HUES48 (cell line): ENCODE data around the gene NGEF.
A peak's percentile ranks its signal among the peaks of the same experiment; 100 is the strongest.
"Not testable (repeated sequence)": the region's sequence is repeated elsewhere in the genome, so short reads cannot be mapped to it uniquely, and the experiment has no call there.

Experiments
- H3K27ac ChIP-seq: one replicate; pipeline ENCODE4 v1.7.0; 2013; ENCODE audit warnings: low read depth, low read length, inconsistent platforms
- H3K27me3 ChIP-seq: 2 replicates; pipeline ENCODE4 v1.6.1; 2013; ENCODE audit warnings: mild to moderate bottlenecking, low read length; ENCODE audit not compliant: control insufficient read depth, insufficient read depth
- H3K36me3 ChIP-seq: 2 replicates; pipeline ENCODE4 v1.6.1; 2013; ENCODE audit warnings: low read length; ENCODE audit not compliant: control insufficient read depth, insufficient read depth
- H3K4me1 ChIP-seq: 2 replicates; pipeline ENCODE4 v1.6.1; 2013; ENCODE audit warnings: mild to moderate bottlenecking, low read length; ENCODE audit not compliant: control insufficient read depth, insufficient read depth
- H3K4me3 ChIP-seq: 2 replicates; pipeline ENCODE4 v1.5.1; 2013; ENCODE audit warnings: mild to moderate bottlenecking, low read depth, low read length
- H3K9ac ChIP-seq: 2 replicates; pipeline ENCODE4 v1.6.1; 2013; ENCODE audit warnings: mild to moderate bottlenecking, low read depth, low read length, moderate library complexity
- H3K9me3 ChIP-seq: 2 replicates; pipeline ENCODE4 v1.6.1; 2013; ENCODE audit warnings: low read length; ENCODE audit not compliant: control insufficient read depth, insufficient read depth

Gene NGEF

DNA sequence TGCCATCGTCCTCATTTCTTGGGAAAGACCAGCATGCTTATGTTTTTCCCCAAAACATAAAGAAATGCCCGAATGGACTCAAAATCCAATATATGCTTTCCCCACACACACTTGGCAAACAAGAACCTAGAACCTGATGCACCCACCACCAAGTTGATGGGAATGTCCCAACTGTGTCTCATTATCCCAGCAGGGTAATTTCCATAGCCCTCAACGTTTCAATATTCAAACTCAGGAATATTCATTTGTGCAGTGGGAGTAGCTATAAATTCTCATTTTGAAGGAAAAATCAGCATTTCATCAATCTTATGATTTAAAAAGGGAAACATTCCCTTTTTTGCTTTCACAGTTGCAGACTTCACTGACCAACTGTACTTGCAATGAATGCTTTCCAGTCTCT, 92.3 kb downstream of the NGEF start:
- no peaks in the 10 kb centered on the region for H3K36me3 ChIP-seq
- peaks cover 10% of the 10 kb centered on the region; the same call in 1 of the 2 replicates for H3K4me1 ChIP-seq
- peaks cover 16% of the 10 kb centered on the region for H3K27me3 ChIP-seq
- H3K9ac ChIP-seq, result no peak overlapping the region
- H3K4me3 ChIP-seq, result no peak overlapping the region
- H3K27ac ChIP-seq, result no peak overlapping the region
- no peaks in the 10 kb centered on the region for H3K9me3 ChIP-seq

DNA sequence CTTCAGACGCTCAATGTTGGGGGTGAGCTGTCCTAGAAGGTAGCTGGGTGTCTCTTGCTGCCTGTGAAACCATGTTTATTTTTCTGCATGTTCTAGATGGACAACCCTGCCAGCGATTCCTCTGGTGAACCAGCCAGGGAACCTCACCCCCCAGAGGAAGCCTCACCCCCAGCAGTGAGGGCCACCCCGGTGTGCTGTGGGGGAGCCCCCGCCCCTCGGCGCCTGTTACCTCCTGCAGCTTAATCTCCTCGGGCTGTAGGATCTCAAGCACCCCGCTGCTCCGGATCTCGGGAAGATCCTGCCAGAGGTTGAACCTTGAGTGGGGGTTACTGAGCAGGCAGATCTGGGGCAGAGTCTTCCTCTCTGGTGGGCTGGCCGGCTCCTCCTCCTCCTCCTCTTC, 93.0 kb downstream of the NGEF start:
- H3K9ac ChIP-seq, result no peak overlapping the region
- no peak overlapping the region for H3K27ac ChIP-seq
- no peaks in the 10 kb centered on the region for H3K36me3 ChIP-seq
- peaks cover 9% of the 10 kb centered on the region for H3K27me3 ChIP-seq
- H3K4me3 ChIP-seq, result no peak overlapping the region
- peaks cover 4% of the 10 kb centered on the region; the same call in 1 of the 2 replicates for H3K4me1 ChIP-seq
- no peaks in the 10 kb centered on the region for H3K9me3 ChIP-seq

DNA sequence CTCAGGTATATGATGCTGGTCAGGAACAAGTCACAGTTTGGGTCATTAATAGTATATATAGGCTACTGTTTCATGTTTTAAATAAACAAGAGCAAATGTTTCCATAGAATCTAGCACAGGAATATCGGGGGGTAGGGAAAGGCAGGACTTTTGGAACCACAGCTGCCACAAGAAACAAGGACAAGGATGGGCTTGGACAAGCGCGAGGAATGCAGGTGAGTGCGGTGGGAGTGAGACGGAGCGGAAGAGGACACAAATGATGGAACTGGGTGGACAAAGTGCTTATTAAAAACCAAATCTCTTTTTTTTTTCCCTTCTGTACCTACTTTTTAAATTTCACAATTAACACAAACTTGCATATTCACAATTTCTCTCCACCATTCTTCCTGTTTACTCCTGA, 93.9 kb downstream of the NGEF start:
- no peak overlapping the region for H3K9ac ChIP-seq
- no peaks in the 10 kb centered on the region; the same call in 1 of the 2 replicates for H3K27me3 ChIP-seq
- no peak overlapping the region for H3K27ac ChIP-seq
- no peaks in the 10 kb centered on the region for H3K36me3 ChIP-seq
- H3K4me3 ChIP-seq, result no peak overlapping the region
- peaks cover 4% of the 10 kb centered on the region; the same call in 1 of the 2 replicates for H3K4me1 ChIP-seq
- H3K9me3 ChIP-seq, result no peaks in the 10 kb centered on the region

DNA sequence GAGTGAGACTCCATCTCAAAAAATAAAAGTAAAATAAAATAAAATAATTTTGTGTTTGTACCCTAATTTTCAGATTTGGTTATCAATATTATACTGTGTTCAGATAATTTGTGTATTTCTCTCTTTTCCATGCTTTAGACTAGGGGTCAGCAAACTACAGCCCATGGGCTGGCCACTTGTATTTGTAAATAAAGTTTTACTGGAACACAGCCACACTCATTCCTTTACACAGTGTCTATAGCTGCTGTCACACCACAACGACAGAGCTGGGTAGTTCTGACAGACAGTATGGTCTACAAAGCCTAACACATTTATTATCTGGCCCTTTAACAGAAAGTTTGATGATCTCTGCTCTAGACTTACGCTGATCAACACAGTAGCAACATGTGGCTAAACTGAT, 99.2 kb downstream of the NGEF start:
- Histone ChIP-seq H3K4me1 (no peaks in the 10 kb centered on the region), H3K9me3 (peaks cover 7% of the 10 kb centered on the region; the same call in 1 of the 2 replicates), H3K36me3 (no peaks in the 10 kb centered on the region), H3K27me3 (no peaks in the 10 kb centered on the region), H3K9ac (no peak overlapping the region), H3K4me3 (no peak overlapping the region), H3K27ac (no peak overlapping the region)

DNA sequence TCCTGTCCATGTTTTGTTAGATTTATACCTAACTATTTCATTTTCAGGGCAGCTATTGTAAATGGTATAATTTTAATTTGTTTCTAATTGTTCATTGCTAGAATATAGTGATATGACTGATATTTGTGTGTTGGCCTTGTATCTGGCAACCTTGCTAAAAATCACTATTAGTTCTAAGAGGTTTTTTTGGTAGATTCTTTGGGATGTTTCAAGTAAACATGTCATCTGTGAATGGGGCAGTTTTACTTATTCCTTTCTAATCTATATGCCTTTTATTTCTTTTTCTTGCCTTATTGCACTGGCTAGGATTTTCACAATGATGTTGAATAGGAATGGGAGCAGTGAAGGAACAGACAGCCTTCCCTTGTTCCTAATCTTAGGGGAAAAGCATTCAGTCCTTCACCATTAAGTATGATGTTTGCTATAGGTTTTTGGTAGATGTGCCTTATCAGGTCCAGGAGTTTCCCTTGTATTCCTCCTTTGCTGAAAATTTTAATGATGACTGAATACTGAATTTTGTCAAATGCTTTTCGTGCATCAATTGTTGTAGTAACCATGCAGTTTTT, 101.3 kb downstream of the NGEF start:
- Histone ChIP-seq H3K9me3 (peaks cover 7% of the 10 kb centered on the region; the same call in 1 of the 2 replicates), H3K4me3 (no peak overlapping the region), H3K27ac (no peak overlapping the region), H3K4me1 (no peaks in the 10 kb centered on the region), H3K27me3 (no peaks in the 10 kb centered on the region), H3K9ac (no peak overlapping the region), H3K36me3 (no peaks in the 10 kb centered on the region)

DNA sequence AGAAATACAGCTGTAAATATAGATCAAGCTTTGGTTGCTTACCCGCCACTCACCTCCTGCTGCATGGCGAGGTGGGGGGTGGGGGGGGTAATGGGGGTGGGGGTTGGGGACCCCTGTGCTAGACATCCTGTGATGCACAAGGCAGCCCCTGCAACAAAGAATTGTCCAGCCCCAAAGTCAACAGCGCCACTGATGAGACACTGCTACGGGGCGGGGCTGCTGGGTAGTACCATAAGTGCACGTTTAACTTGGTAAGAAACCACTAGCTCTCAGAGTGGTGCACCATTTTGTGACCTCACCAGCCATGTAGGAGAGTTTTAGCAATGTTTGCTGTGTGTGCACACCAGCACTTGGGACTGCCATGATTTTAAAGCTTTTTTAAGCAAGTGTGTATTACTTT, 102.7 kb downstream of the NGEF start:
- H3K4me3 ChIP-seq, result no peak overlapping the region
- H3K36me3 ChIP-seq, result no peaks in the 10 kb centered on the region
- no peaks in the 10 kb centered on the region for H3K4me1 ChIP-seq
- H3K27me3 ChIP-seq, result no peaks in the 10 kb centered on the region
- H3K27ac ChIP-seq, result no peak overlapping the region
- peaks cover 7% of the 10 kb centered on the region; the same call in 1 of the 2 replicates for H3K9me3 ChIP-seq
- H3K9ac ChIP-seq, result no peak overlapping the region

DNA sequence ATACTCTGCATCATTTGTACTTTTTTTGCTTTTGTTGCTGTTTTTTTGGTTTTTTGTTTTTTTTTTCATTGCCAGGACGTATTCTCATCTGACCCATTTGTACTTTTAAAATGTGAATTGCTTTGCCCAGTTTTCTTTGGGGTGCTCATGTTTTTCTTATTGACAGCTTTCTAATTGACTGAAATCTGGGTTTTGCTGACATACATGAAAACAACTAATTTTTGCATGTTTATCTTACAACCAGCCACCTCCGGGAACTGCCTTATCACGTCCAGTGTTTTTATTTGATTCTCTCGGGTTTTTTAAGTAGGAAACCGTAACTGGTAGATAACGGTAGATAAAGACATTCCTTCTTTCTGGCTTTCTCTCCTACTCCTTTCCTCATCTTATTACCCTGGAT, 104.4 kb downstream of the NGEF start:
- Histone ChIP-seq H3K4me3 (no peak overlapping the region), H3K27me3 (no peaks in the 10 kb centered on the region), H3K4me1 (no peaks in the 10 kb centered on the region), H3K36me3 (no peaks in the 10 kb centered on the region), H3K9me3 (peaks cover 7% of the 10 kb centered on the region; the same call in 1 of the 2 replicates), H3K27ac (no peak overlapping the region), H3K9ac (no peak overlapping the region)

DNA sequence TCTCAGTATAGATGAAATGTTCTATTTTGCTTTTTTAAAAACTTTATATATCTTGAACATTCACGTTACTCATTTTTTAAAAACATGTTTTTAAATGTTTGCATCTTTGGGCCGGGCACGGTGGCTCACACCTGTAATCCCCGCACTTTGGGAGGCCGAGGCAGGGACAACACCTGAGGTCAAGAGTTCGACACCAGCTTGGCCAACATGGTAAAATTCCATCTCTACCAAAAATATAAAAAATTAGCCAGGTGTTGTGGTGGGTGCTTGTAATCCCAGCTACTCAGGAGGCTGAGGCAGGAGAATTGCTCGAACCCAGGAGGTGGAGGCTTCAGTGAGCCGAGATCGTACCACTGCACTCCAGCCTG, 105.4 kb downstream of the NGEF start:
- H3K9ac ChIP-seq, H3K9me3 ChIP-seq, H3K4me1 ChIP-seq, H3K4me3 ChIP-seq, H3K27me3 ChIP-seq, H3K36me3 ChIP-seq, H3K27ac ChIP-seq: not testable (repeated sequence)

DNA sequence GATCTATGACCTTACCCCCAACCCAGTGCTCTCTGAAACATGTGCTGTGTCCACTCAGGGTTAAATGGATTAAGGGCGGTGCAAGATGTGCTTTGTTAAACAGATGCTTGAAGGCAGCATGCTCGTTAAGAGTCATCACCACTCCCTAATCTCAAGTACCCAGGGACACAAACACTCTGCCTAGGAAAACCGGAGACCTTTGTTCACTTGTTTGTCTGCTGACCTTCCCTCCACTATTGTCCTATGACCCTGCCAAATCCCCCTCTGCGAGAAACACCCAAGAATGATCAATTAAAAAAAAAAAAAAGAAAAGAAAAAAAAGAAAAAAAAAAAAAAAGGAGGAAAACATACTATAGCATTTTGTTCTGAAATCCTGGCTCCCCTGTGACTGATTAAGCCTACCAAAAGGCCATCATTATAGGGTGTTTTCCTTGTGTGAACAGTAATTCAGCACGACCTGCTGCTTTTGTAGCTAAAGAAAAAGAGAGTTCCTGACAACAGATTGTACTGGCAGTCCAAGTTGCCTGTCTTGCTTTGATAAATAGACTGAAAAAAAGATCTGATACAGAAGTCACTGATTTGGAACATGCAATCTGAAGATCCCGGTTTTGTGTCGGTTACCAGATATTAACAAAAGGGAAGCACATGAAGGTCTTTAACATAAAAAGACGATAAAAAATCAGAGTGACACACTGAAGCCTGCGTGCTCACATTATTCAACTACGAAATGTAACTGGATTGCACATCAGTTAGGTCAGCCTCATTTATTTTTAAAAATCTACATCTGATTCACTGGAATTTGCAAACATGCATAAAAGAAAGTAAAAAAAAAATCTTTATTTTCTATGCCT, 106.0 kb downstream of the NGEF start:
- H3K27ac ChIP-seq, result peak overlapping the region; percentile 7
- not testable (repeated sequence) for H3K4me1 ChIP-seq, H3K9me3 ChIP-seq, H3K9ac ChIP-seq, H3K36me3 ChIP-seq, H3K4me3 ChIP-seq
- peaks cover 11% of the 10 kb centered on the region for H3K27me3 ChIP-seq

DNA sequence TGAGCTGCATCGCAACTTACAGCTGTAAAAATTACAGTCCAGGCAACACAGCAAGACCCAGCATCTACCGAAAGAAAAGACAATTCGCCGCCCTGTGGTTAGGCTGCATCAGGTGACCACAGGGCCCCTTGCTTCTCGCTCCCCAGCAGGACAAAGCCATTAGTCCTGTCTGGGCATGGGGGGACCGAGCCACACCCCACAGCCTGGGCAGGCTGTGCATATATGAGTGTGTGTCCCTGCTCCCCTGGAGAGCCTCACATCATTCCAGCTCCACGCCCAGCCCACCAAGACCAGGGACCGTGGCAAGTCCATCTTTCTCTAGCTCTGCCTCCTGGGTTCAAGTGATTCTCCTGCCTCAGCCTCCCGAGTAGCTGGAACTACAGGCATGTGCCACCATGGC, 109.1 kb downstream of the NGEF start:
- H3K27ac ChIP-seq, result no peak overlapping the region
- H3K27me3 ChIP-seq, result peaks cover 29% of the 10 kb centered on the region
- no peaks in the 10 kb centered on the region for H3K9me3 ChIP-seq
- H3K4me1 ChIP-seq, result peaks cover 19% of the 10 kb centered on the region
- H3K36me3 ChIP-seq, result no peaks in the 10 kb centered on the region
- H3K4me3 ChIP-seq, result no peak overlapping the region
- no peak overlapping the region for H3K9ac ChIP-seq

DNA sequence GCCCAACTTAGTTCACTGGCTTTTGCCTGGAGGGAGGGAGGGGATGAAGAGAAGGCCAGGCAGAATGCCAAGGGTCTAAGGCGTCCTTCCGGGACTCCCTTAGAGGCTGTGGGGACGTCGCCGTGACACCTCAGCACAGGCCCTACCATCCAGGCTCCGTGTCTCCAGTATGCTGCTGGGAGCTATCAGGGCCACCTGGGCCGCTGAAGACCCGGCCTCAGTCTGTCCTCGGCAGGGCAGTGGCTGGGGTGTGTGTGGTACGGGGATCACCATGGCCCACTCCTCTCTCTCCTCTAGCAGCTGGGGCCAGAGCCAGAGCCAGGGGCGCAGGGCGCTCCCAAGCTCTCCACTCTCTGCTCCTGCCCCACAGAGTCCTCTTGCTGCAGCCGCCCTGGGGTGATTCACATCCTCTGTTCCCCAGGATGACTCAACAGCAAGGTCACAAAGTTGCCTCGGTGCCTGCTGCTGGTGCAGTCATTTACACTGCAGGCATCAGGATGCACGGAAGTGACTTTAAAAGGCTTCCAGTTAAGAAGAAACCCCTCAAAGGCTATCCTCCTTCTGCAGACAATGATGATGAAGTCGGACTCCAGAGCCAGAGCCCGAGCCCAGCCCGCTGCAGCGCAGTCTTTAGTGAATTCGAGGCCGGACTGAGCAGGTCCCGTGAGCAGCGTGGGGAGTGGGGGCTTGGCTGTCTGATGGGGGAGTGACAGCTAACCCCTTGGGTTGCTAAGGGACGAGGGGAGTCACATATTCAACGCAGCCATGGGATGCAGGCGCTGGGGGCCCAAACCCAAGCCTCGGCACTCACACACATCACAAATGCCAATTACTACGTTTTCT, 111.1 kb downstream of the NGEF start:
- no peaks in the 10 kb centered on the region for H3K9me3 ChIP-seq
- H3K27me3 ChIP-seq, result peaks cover 31% of the 10 kb centered on the region
- H3K9ac ChIP-seq, result no peak overlapping the region
- H3K4me1 ChIP-seq, result peaks cover 19% of the 10 kb centered on the region
- H3K27ac ChIP-seq, result peak overlapping the region; percentile 1
- no peaks in the 10 kb centered on the region for H3K36me3 ChIP-seq
- no peak overlapping the region for H3K4me3 ChIP-seq
